ENCODE measurements around the gene AASS. TPM values are rescaled to one million over a fixed set of nuclear protein-coding genes. Genes with fewer than 3 reads are reported as not detected.

AASS gene
- total and polyA plus RNA-seq, 2 donors (not counting 3 experiments of a cell fraction or from before 2014, with no cell fraction given): 11.1 to 27.8 TPM

- Histone ChIP-seq H3K36me3 (ENCODE audit: control insufficient read depth in 2 of 2, extremely low read depth in 1 of 2, insufficient read depth in 2 of 2, low read length in 2 of 2) (peaks cover 0 to under 1% of the 10 kb centered on the region in 2 experiments), H3K4me2 (ENCODE audit: insufficient read depth, low read length) (no peak overlapping the region), H3K4me1 (ENCODE audit: control insufficient read depth, extremely low read depth, insufficient read depth, low read length) (no peaks in the 10 kb centered on the region), H3K27me3 (ENCODE audit: control insufficient read depth in 2 of 2, insufficient read depth in 2 of 2, low read length in 2 of 2) (no peaks in the 10 kb centered on the region), H4K20me1 (replicated peaks; ENCODE audit: control insufficient read depth, extremely low read depth, insufficient read depth, low read length) (no peaks in the 10 kb centered on the region), H3K9me3 (replicated peaks; ENCODE audit: control insufficient read depth, insufficient read depth, low read length) (no peaks in the 10 kb centered on the region), H3K79me2 (ENCODE audit: control insufficient read depth, insufficient read depth, low read length) (no peaks in the 10 kb centered on the region), H3K27ac (ENCODE audit: insufficient read depth, low read depth, low read length) (no peak overlapping the region), H3K4me3 (replicated peaks in 1 of 3; ENCODE audit: insufficient read depth in 1 of 3, low read depth in 1 of 3, low read length in 3 of 3) (no peak overlapping the region), H3K9ac (replicated peaks; ENCODE audit: extremely low read depth, insufficient read depth, low read length) (no peak overlapping the region), H2AFZ (ENCODE audit: low read depth, low read length) (no peak overlapping the region), H3K9me1 (replicated peaks; ENCODE audit: control insufficient read depth, extremely low read depth, insufficient read depth, low read length) (no peaks in the 10 kb centered on the region)
- DNase-seq (ENCODE audit: low read depth, low spot score) (no peak), FAIRE-seq (no peak)
- ChIA-PET POLR2A (interaction anchor here (0.7 kb wide), 1 partner anchor 269 kb away, joined by 5 read pairs; no protein-coding TSS in a partner anchor), CTCF (interaction anchor here (1.3 to 1.9 kb wide), 3 partner anchors 9 to 209 kb away, joined by 3 to 6 read pairs (median 4); partner anchors contain the start of gene FEZF1)
- BruUV-seq (replicated peaks): no TSS peak
- TF ChIP-seq MYC (IDR thresholded peaks at IDR 0.05; ENCODE audit: low read depth, low read length) (no peak), JUN (IDR thresholded peaks at IDR 0.05; ENCODE audit: borderline replicate concordance, insufficient read depth, insufficient read length, low read depth) (no peak), MAX (IDR thresholded peaks at IDR 0.05; ENCODE audit: insufficient read depth, insufficient read length) (no peak), FOS (IDR thresholded peaks at IDR 0.05; ENCODE audit: borderline replicate concordance, insufficient read depth, low read length) (no peak), POLR2AphosphoS5 (IDR thresholded peaks at IDR 0.05; ENCODE audit: insufficient read depth, low read depth, low read length) (no peak), EZH2 (IDR thresholded peaks at IDR 0.05; ENCODE audit: borderline replicate concordance, low read depth, low read length, severe bottlenecking) (no peak), GATA2 (IDR thresholded peaks at IDR 0.05; ENCODE audit: insufficient read depth, insufficient read length, low read depth, low read length) (no peak), POLR2A (IDR thresholded peaks at IDR 0.05; ENCODE audit: low read depth, low read length) (no peak)
- TF ChIP-seq, protein P1, sequence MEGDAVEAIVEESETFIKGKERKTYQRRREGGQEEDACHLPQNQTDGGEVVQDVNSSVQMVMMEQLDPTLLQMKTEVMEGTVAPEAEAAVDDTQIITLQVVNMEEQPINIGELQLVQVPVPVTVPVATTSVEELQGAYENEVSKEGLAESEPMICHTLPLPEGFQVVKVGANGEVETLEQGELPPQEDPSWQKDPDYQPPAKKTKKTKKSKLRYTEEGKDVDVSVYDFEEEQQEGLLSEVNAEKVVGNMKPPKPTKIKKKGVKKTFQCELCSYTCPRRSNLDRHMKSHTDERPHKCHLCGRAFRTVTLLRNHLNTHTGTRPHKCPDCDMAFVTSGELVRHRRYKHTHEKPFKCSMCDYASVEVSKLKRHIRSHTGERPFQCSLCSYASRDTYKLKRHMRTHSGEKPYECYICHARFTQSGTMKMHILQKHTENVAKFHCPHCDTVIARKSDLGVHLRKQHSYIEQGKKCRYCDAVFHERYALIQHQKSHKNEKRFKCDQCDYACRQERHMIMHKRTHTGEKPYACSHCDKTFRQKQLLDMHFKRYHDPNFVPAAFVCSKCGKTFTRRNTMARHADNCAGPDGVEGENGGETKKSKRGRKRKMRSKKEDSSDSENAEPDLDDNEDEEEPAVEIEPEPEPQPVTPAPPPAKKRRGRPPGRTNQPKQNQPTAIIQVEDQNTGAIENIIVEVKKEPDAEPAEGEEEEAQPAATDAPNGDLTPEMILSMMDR (IDR thresholded peaks at IDR 0.05; ENCODE audit: extremely low read depth in 1 of 2, insufficient read depth in 1 of 2, low read depth in 1 of 2, low read length in 2 of 2): no peak
- dilution Hi-C loops (cut with MboI; ENCODE audit: extremely low pct_ligation_motif_present, low sequenced_read_pairs) (no loop called here), intact Hi-C loops (cut with micrococcal nuclease) (no loop called here)
Measured at GRCh38 chr7:122095642-122096041, 48.4 kb downstream of the AASS start.

Data from endothelial cell of umbilical vein (primary cell).